A549 (cell line): ENCODE measurements around the gene PACSIN1. TPM values are rescaled to one million over a fixed set of nuclear protein-coding genes. Genes with fewer than 3 reads are reported as not detected.

Source experiments
- ATAC-seq, 2 experiments: fragments of 200-7000 bp in 1 of 2; fragments of >200 bp in 1 of 2; cut with Nextera tagmentation in 1 of 2; cut with Tn5 transposase in 1 of 2; 3 replicates each; pipeline versions ENCODE4 v1.8.0 to v1.9.1; 2018 to 2020; ENCODE audit warnings: mild to moderate bottlenecking in 1 of 2, moderate library complexity in 1 of 2
- CTCF ChIA-PET: fragments of 300-600 bp; sonication (Branson Sonifier 250); formaldehyde crosslinking; extraction: SDS; loops from one replicate; lab custom pipeline; 2021; ENCODE audit warnings: antibody characterized with exemption, inconsistent platforms; lab: Yijun Ruan, JAX
- POLR2A ChIA-PET: fragments of 350-600 bp; formaldehyde crosslinking; extraction: SDS; loops from one replicate; lab custom pipeline; 2021; ENCODE audit warnings: antibody characterized with exemption, inconsistent platforms; lab: Yijun Ruan, JAX
- DNase-seq, 2 experiments: peaks; one replicate each; pipeline versions ENCODE4 v3.0.0 to v3.0.0-alpha.2; 2011 to 2016; ENCODE audit warnings: low read depth in 1 of 2, low spot score in 1 of 2
- FAIRE-seq: peaks from 2 replicates; lab custom pipeline; 2011; peaks lifted over from hg19 to GRCh38; lab: Jason Lieb, UNC
- H3K27ac ChIP-seq, 2 experiments: fragments of >200 bp; sonication (Bioruptor Twin); formaldehyde crosslinking; 3 replicates each; pipeline ENCODE4 v1.5.1; 2016 to 2017
- H3K4me1 ChIP-seq: fragments of >200 bp; sonication (Bioruptor Twin); formaldehyde crosslinking; 3 replicates; pipeline ENCODE4 v1.6.1; 2016
- H3K4me2 ChIP-seq: fragments of >200 bp; sonication (Bioruptor Twin); formaldehyde crosslinking; 3 replicates; pipeline ENCODE4 v1.6.1; 2016
- H3K4me3 ChIP-seq: fragments of >200 bp; sonication (Bioruptor Twin); formaldehyde crosslinking; 3 replicates; pipeline ENCODE4 v1.5.1; 2016
- H3K9me3 ChIP-seq: fragments of >200 bp; sonication (Bioruptor Twin); formaldehyde crosslinking; 3 replicates; pipeline ENCODE4 v1.6.1; 2016
- ATOH8 ChIP-seq: fragments of 250-450 bp; sonication (Bioruptor Pico); IDR thresholded peaks from 2 replicates; pipeline ENCODE4 v1.5.0; 2020; ENCODE audit warnings: low read depth, mild to moderate bottlenecking, moderate library complexity
- CBX2 ChIP-seq: fragments of 200-600 bp; sonication (generic); IDR thresholded peaks from 2 replicates; pipeline ENCODE4 v1.6.1; 2016; ENCODE audit warnings: low read depth, mild to moderate bottlenecking, borderline replicate concordance
- CEBPB ChIP-seq, 2 experiments: fragments of >200 bp in 1 of 2; sonication (Bioruptor Twin) in 1 of 2; formaldehyde crosslinking in 1 of 2; IDR thresholded peaks; 2 replicates each; pipeline ENCODE4 v1.6.1; 2012 to 2016
- E2F6 ChIP-seq: IDR thresholded peaks from 2 replicates; pipeline ENCODE4 v1.6.1; 2012; ENCODE audit warnings: low read depth, borderline replicate concordance
- EHF ChIP-seq: fragments of 250-450 bp; sonication (Bioruptor Pico); IDR thresholded peaks from 2 replicates; pipeline ENCODE4 v1.5.0; 2020; ENCODE audit warnings: mild to moderate bottlenecking
- EHMT2 ChIP-seq: fragments of 200-600 bp; sonication (generic); IDR thresholded peaks from 2 replicates; pipeline ENCODE4 v1.6.1; 2016; ENCODE audit warnings: antibody characterized with exemption, low read depth, mild to moderate bottlenecking, moderate library complexity
- FOSL2 ChIP-seq, 2 experiments: fragments of 450-650 bp in 1 of 2; fragments of >200 bp in 1 of 2; sonication (Bioruptor Twin) in 1 of 2; formaldehyde crosslinking; IDR thresholded peaks; 2 replicates each; pipeline versions ENCODE4 v1.5.0 to v1.6.1; 2016 to 2020; ENCODE audit warnings: mild to moderate bottlenecking in 1 of 2, moderate library complexity in 1 of 2
- HEYL ChIP-seq: fragments of 250-450 bp; sonication (Bioruptor Pico); IDR thresholded peaks from 2 replicates; pipeline ENCODE4 v1.8.0; 2021; ENCODE audit warnings: mild to moderate bottlenecking, moderate library complexity
- HMGXB4 ChIP-seq: fragments of 250-450 bp; sonication (Bioruptor Pico); IDR thresholded peaks from 2 replicates; pipeline ENCODE4 v1.5.0; 2021; ENCODE audit warnings: mild to moderate bottlenecking, moderate library complexity, borderline replicate concordance
- HOXB13 ChIP-seq: fragments of 250-450 bp; sonication (Bioruptor Pico); IDR thresholded peaks from 2 replicates; pipeline ENCODE4 v1.5.0; 2020; ENCODE audit warnings: low read depth, mild to moderate bottlenecking, moderate library complexity
- HOXB5 ChIP-seq: fragments of 250-450 bp; sonication (Bioruptor Pico); IDR thresholded peaks from 2 replicates; pipeline ENCODE4 v1.5.0; 2020; ENCODE audit warnings: mild to moderate bottlenecking, moderate library complexity
- JUNB ChIP-seq: fragments of >200 bp; sonication (Bioruptor Twin); formaldehyde crosslinking; IDR thresholded peaks from 2 replicates; pipeline ENCODE4 v1.6.1; 2016
- KDM5A ChIP-seq: fragments of 200-600 bp; sonication (generic); IDR thresholded peaks from 2 replicates; pipeline ENCODE4 v1.6.1; 2016; ENCODE audit warnings: antibody characterized with exemption, mild to moderate bottlenecking
- NR3C1 ChIP-seq: fragments of >200 bp; sonication (Bioruptor Twin); formaldehyde crosslinking; IDR thresholded peaks from 3 replicates; pipeline ENCODE4 v1.6.1; 2017
- PBX3 ChIP-seq: IDR thresholded peaks from 2 replicates; pipeline ENCODE4 v1.6.1; 2012
- POLR2A ChIP-seq: IDR thresholded peaks from 2 replicates; pipeline ENCODE4 v1.6.1; 2012; ENCODE audit warnings: mild to moderate bottlenecking, low read length
- RARB ChIP-seq: fragments of 250-450 bp; sonication (Bioruptor Pico); IDR thresholded peaks from 2 replicates; pipeline ENCODE4 v1.8.0; 2021; ENCODE audit warnings: mild to moderate bottlenecking, moderate library complexity
- REST ChIP-seq: fragments of 200-600 bp; sonication (generic); IDR thresholded peaks from 2 replicates; pipeline ENCODE4 v1.6.1; 2016; ENCODE audit warnings: antibody characterized with exemption, mild to moderate bottlenecking, moderate library complexity
- RFX5 ChIP-seq: fragments of 450-650 bp; IDR thresholded peaks from 2 replicates; pipeline ENCODE4 v1.7.1; 2014; ENCODE audit warnings: antibody characterized with exemption, mild to moderate bottlenecking, moderate library complexity
- RNF2 ChIP-seq: fragments of 200-600 bp; sonication (generic); IDR thresholded peaks from 2 replicates; pipeline ENCODE4 v1.6.1; 2016; ENCODE audit warnings: low read depth, mild to moderate bottlenecking, antibody characterized with exemption, moderate library complexity, borderline replicate concordance
- SREBF2 ChIP-seq: fragments of 450-650 bp; IDR thresholded peaks from 2 replicates; pipeline ENCODE4 v1.6.1; 2014; ENCODE audit warnings: mild to moderate bottlenecking, moderate library complexity
- ZFP36 ChIP-seq: fragments of 450-650 bp; IDR thresholded peaks from 2 replicates; pipeline ENCODE4 v1.6.1; 2014; ENCODE audit warnings: borderline replicate concordance; ENCODE audit not compliant: partially characterized antibody
- ZNF302 ChIP-seq: fragments of 250-450 bp; sonication (Bioruptor Pico); IDR thresholded peaks from 2 replicates; pipeline ENCODE4 v1.9.0; 2021; ENCODE audit warnings: inconsistent platforms, mild to moderate bottlenecking, moderate library complexity
- ZSCAN20 ChIP-seq: fragments of 250-450 bp; sonication (Bioruptor Pico); IDR thresholded peaks from 2 replicates; pipeline ENCODE4 v1.8.0; 2022; ENCODE audit warnings: mild to moderate bottlenecking, moderate library complexity
- WGBS: methylation state at CpG from one replicate; pipeline ENCODE4 v1.1.6; 2017; ENCODE audit errors: missing lambda C conversion rate; 5-methylcytosine and 5-hydroxymethylcytosine counted together
- polyA plus RNA-seq, 4 experiments: library from polyadenylated mRNA; depleted of rRNA in 3 of 4; stranded (reverse); fragments of >200 nt; fragmentation: RNase III in 1 of 4; extraction: RNeasy Plus Mini Kit Qiagen cat#74134 plus additional on column Dnase treatment in 1 of 4; gene quantifications; 2 replicates in 3 of 4; 3 replicates in 1 of 4; pipeline ENCODE4 v1.2.3, GENCODE V29; 2011 to 2017
- TF ChIP-seq, protein P1 (sequence below): fragments of >200 bp; sonication (Bioruptor Twin); formaldehyde crosslinking; IDR thresholded peaks from 2 replicates; pipeline ENCODE4 v1.6.1; 2016
- TF ChIP-seq, protein P2 (sequence below): fragments of 150-350 bp; IDR thresholded peaks from 2 replicates; pipeline ENCODE4 v1.6.1; 2014; ENCODE audit warnings: low read depth, mild to moderate bottlenecking, low read length

Gene PACSIN1
- polyA plus RNA-seq, 2 of the 4 experiments (the other 2 are of a cell fraction) = 0.14 to 0.30 TPM

DNA sequence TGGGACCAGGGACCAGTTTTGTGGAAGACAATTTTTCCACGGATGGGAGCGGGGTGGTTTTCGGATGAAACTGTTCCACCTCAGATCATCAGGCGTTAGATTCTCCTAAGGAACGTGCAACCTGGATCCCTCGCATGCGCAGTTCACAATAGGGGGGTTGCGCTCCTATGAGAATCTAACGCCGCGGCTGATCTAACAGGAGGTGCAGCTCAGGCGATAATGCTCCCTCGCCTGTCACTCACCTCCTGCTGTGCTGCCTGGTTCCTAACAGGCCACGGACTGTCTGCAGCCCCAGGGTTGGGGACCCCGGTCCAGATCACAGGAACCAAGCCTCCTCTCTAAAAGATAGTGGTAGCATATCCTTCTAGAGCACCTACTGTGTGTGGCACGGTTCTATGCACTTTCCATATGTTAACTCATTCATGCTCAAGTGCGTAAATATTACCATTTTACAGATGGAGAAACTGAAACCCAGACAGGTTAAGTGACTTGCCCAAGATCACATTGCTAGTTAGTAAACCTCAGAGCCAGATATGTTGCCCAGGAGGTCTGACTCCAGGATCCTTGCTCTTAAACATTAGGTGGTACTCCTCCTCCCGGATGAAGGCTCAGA is 65.0 kb downstream of the PACSIN1 start:
- TF ChIP-seq ZNF302 = no peak
- no peak for TF ChIP-seq FOSL2 (IDR thresholded peaks at IDR 0.05)
- TF ChIP-seq FOSL2 (CRISPR knock-in tag; IDR thresholded peaks at IDR 0.05) = no peak
- no peak for TF ChIP-seq RFX5
- TF ChIP-seq HMGXB4 = no peak
- no peak for TF ChIP-seq KDM5A
- no peak for TF ChIP-seq POLR2A
- no peak for TF ChIP-seq CBX2
- no peak for TF ChIP-seq ATOH8
- TF ChIP-seq, protein P1, sequence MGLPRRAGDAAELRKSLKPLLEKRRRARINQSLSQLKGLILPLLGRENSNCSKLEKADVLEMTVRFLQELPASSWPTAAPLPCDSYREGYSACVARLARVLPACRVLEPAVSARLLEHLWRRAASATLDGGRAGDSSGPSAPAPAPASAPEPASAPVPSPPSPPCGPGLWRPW = no peak
- no peak for TF ChIP-seq JUNB
- no peak for TF ChIP-seq RARB
- no peak for TF ChIP-seq EHMT2
- Histone ChIP-seq H3K9me3 (no peaks in the 10 kb centered on the region), H3K27ac (no peak overlapping the region; a peak in 2 of 6 replicates), H3K4me1 (peaks cover 29% of the 10 kb centered on the region), H3K4me2 (no peak overlapping the region), H3K4me3 (no peak overlapping the region)
- CTCF ChIA-PET = interaction anchor here (0.6 to 2.9 kb wide), 3 partner anchors 71 to 675 kb away, joined by 3 to 20 read pairs (median 4); no protein-coding TSS in a partner anchor
- POLR2A ChIA-PET = no interaction called here
- ATAC-seq (no peak), DNase-seq (no peak), FAIRE-seq (no peak)
- 92% methylated on average over 17 of the region's 18 CpGs for WGBS

- ChIA-PET POLR2A (no interaction called here), CTCF (interaction anchor here (0.6 to 2.9 kb wide), 3 partner anchors 72 to 674 kb away, joined by 3 to 20 read pairs (median 4); no protein-coding TSS in a partner anchor)
- TF ChIP-seq PBX3 = no peak
- TF ChIP-seq EHF (CRISPR knock-in tag) = no peak
- no peak for TF ChIP-seq REST
- no peak for TF ChIP-seq POLR2A
- no peak for TF ChIP-seq CEBPB (IDR thresholded peaks at IDR 0.05)
- no peak for TF ChIP-seq HOXB5 (CRISPR knock-in tag)
- no peak for TF ChIP-seq HEYL (CRISPR knock-in tag)
- TF ChIP-seq NR3C1 = no peak
- TF ChIP-seq JUNB = no peak
- no peak for TF ChIP-seq KDM5A
- no peak for TF ChIP-seq ZSCAN20 (CRISPR knock-in tag)
- TF ChIP-seq ZFP36 = no peak
- no peak for TF ChIP-seq SREBF2
- TF ChIP-seq RNF2 = no peak
- no peak for TF ChIP-seq HOXB13 (CRISPR knock-in tag)
- TF ChIP-seq, protein P2, sequence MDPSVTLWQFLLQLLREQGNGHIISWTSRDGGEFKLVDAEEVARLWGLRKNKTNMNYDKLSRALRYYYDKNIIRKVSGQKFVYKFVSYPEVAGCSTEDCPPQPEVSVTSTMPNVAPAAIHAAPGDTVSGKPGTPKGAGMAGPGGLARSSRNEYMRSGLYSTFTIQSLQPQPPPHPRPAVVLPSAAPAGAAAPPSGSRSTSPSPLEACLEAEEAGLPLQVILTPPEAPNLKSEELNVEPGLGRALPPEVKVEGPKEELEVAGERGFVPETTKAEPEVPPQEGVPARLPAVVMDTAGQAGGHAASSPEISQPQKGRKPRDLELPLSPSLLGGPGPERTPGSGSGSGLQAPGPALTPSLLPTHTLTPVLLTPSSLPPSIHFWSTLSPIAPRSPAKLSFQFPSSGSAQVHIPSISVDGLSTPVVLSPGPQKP = no peak
- TF ChIP-seq E2F6 = no peak
- TF ChIP-seq ZNF302 = no peak
- TF ChIP-seq, protein P1 = no peak
- WGBS = 88% methylated on average over 29 of the region's 29 CpGs
- no peak overlapping the region for H3K4me3 ChIP-seq
- H3K27ac ChIP-seq = no peak overlapping the region
- FAIRE-seq (no peak), DNase-seq (peak in 1 of 2 experiments; percentile 36), ATAC-seq (peak in 1 of 2 experiments; percentile 47; a peak in 3 of 6 replicates)
- H3K4me2 ChIP-seq = no peak overlapping the region
- peaks cover 33% of the 10 kb centered on the region for H3K4me1 ChIP-seq
- H3K9me3 ChIP-seq = no peaks in the 10 kb centered on the region
These were observed 65.8 kb downstream of the PACSIN1 start for GRCh38 chr6:34531580-34532201.
